Endothelial cell of umbilical vein (primary cell): ENCODE results near the gene C14orf132. TPM values are rescaled to one million over a fixed set of nuclear protein-coding genes. Genes with fewer than 3 reads are reported as not detected.

Experiments
- BruUV-seq: library from RNA; stranded (reverse); fragments of 400-500 nt; replicated peaks from 2 replicates; lab custom pipeline; 2021; lab: Mats Ljungman, UMichigan
- CTCF ChIA-PET: fragments of 300-600, 350-600 bp; sonication (Branson Sonifier 250); formaldehyde crosslinking; loops from one replicate; lab custom pipeline; 2021; ENCODE audit warnings: antibody characterized with exemption, inconsistent platforms; lab: Charles Lee
- POLR2A ChIA-PET: fragments of 300-600, 350-600 bp; sonication (Branson Sonifier 250); formaldehyde crosslinking; loops from one replicate; lab custom pipeline; 2021; ENCODE audit warnings: antibody characterized with exemption, inconsistent platforms; lab: Charles Lee
- DNase-seq: peaks from one replicate; pipeline ENCODE4 v3.0.0-alpha.2; 2011; ENCODE audit warnings: low read depth, low spot score
- FAIRE-seq: peaks from 2 replicates; lab custom pipeline; 2011; peaks lifted over from hg19 to GRCh38; lab: Jason Lieb, UNC
- H2AFZ ChIP-seq: 2 replicates; pipeline ENCODE4 v1.6.0; 2012; ENCODE audit warnings: low read depth, low read length, control low read depth, inconsistent platforms
- H3K27ac ChIP-seq: 2 replicates; pipeline ENCODE4 v1.5.1; 2011; ENCODE audit warnings: low read depth, mild to moderate bottlenecking, control low read depth, low read length, moderate library complexity; ENCODE audit not compliant: insufficient read depth
- H3K27me3 ChIP-seq, 2 experiments: 2 replicates each; pipeline versions ENCODE4 v1.6.0 to v1.6.1; 2011; ENCODE audit warnings: low read length in 2 of 2, mixed read lengths in 1 of 2; ENCODE audit not compliant: control insufficient read depth in 2 of 2, insufficient read depth in 2 of 2
- H3K36me3 ChIP-seq, 2 experiments: 2 replicates in 1 of 2; 3 replicates in 1 of 2; pipeline ENCODE4 v1.5.1; 2011; ENCODE audit warnings: low read length in 2 of 2, mild to moderate bottlenecking in 1 of 2, moderate library complexity in 1 of 2; ENCODE audit not compliant: control insufficient read depth in 2 of 2, insufficient read depth in 2 of 2; ENCODE audit errors: extremely low read depth in 1 of 2
- H3K4me1 ChIP-seq: 3 replicates; pipeline ENCODE4 v1.5.1; 2011; ENCODE audit warnings: mild to moderate bottlenecking, low read length; ENCODE audit not compliant: control insufficient read depth, insufficient read depth; ENCODE audit errors: extremely low read depth
- H3K4me2 ChIP-seq: 2 replicates; pipeline ENCODE4 v1.6.1; 2011; ENCODE audit warnings: low read length, control low read depth, mixed read lengths; ENCODE audit not compliant: insufficient read depth
- H3K4me3 ChIP-seq, 3 experiments: fragments of 200-600 bp in 1 of 3; sonication (generic), shearing (Covaris generic) in 1 of 3; replicated peaks in 1 of 3; 2 replicates each; pipeline ENCODE4 v1.5.1; 2011 to 2016; ENCODE audit warnings: control low read depth in 3 of 3, low read length in 3 of 3, mild to moderate bottlenecking in 2 of 3, inconsistent platforms in 1 of 3, low read depth in 1 of 3, moderate library complexity in 1 of 3; ENCODE audit not compliant: insufficient read depth in 1 of 3
- H3K79me2 ChIP-seq: 2 replicates; pipeline ENCODE4 v1.6.0; 2012; ENCODE audit warnings: low read length, inconsistent platforms; ENCODE audit not compliant: control insufficient read depth, insufficient read depth
- H3K9ac ChIP-seq: replicated peaks from 2 replicates; pipeline ENCODE3; 2011; ENCODE audit warnings: low read length, control low read depth; ENCODE audit not compliant: insufficient read depth; ENCODE audit errors: extremely low read depth
- H3K9me1 ChIP-seq: replicated peaks from 3 replicates; pipeline ENCODE4 v1.6.0; 2011; ENCODE audit warnings: mild to moderate bottlenecking, low read length; ENCODE audit not compliant: control insufficient read depth, insufficient read depth; ENCODE audit errors: extremely low read depth
- H3K9me3 ChIP-seq: replicated peaks from 2 replicates; pipeline ENCODE4 v1.5.1; 2012; ENCODE audit warnings: low read length, inconsistent platforms; ENCODE audit not compliant: control insufficient read depth, insufficient read depth
- H4K20me1 ChIP-seq: replicated peaks from 2 replicates; pipeline ENCODE3; 2011; ENCODE audit warnings: mild to moderate bottlenecking, low read length; ENCODE audit not compliant: control insufficient read depth, insufficient read depth; ENCODE audit errors: extremely low read depth
- CTCF ChIP-seq, 2 donors: IDR thresholded peaks; 1 replicate in 1 of 2; 2 replicates in 1 of 2; pipeline ENCODE4 v1.5.1; 2011; ENCODE audit warnings: low read length in 2 of 2, mild to moderate bottlenecking in 2 of 2, moderate library complexity in 2 of 2, control low read depth in 1 of 2, inconsistent platforms in 1 of 2, low read depth in 1 of 2; ENCODE audit not compliant: insufficient read depth in 1 of 2; ENCODE audit errors: extremely low read depth in 1 of 2
- EZH2 ChIP-seq: IDR thresholded peaks from 2 replicates; pipeline ENCODE4 v1.6.1; 2012; ENCODE audit warnings: borderline replicate concordance, low read depth, mild to moderate bottlenecking, moderate library complexity, low read length, inconsistent platforms; ENCODE audit not compliant: severe bottlenecking
- FOS ChIP-seq: IDR thresholded peaks from 2 replicates; pipeline ENCODE4 v1.6.1; 2011; ENCODE audit warnings: mild to moderate bottlenecking, low read length, moderate library complexity, borderline replicate concordance; ENCODE audit not compliant: insufficient read depth
- GATA2 ChIP-seq: IDR thresholded peaks from 2 replicates; pipeline ENCODE4 v1.7.0; 2011; ENCODE audit warnings: low read depth, mild to moderate bottlenecking, moderate library complexity, mixed read lengths, low read length; ENCODE audit not compliant: insufficient read length, insufficient read depth
- JUN ChIP-seq: IDR thresholded peaks from 2 replicates; pipeline ENCODE4 v1.6.1; 2011; ENCODE audit warnings: borderline replicate concordance, low read depth; ENCODE audit not compliant: insufficient read length, insufficient read depth
- MAX ChIP-seq: IDR thresholded peaks from 2 replicates; pipeline ENCODE4 v1.6.1; 2011; ENCODE audit not compliant: insufficient read depth, insufficient read length
- MYC ChIP-seq: IDR thresholded peaks from one replicate; pipeline ENCODE4 v1.6.1; 2011; ENCODE audit warnings: mild to moderate bottlenecking, low read depth, low read length
- POLR2A ChIP-seq: IDR thresholded peaks from 2 replicates; pipeline ENCODE4 v1.6.1; 2012; ENCODE audit warnings: low read depth, mild to moderate bottlenecking, control low read depth, low read length
- POLR2AphosphoS5 ChIP-seq: IDR thresholded peaks from 2 replicates; pipeline ENCODE4 v1.6.1; 2012; ENCODE audit warnings: low read depth, mild to moderate bottlenecking, control low read depth, low read length, moderate library complexity; ENCODE audit not compliant: insufficient read depth
- dilution Hi-C: fragments of 300-500 bp; cut with MboI; formaldehyde crosslinking; loops from one replicate; pipeline ENCODE4 v1.15.0; 2019; ENCODE audit warnings: low sequenced_read_pairs; ENCODE audit not compliant: extremely low pct_ligation_motif_present
- intact Hi-C: fragments of 100-400 bp; cut with micrococcal nuclease; formaldehyde crosslinking; loops from one replicate; pipeline ENCODE4 v1.10.0; 2022
- polyA plus RNA-seq, 4 experiments: library from polyadenylated mRNA; depleted of rRNA in 3 of 4; stranded (reverse) in 3 of 4; unstranded in 1 of 4; fragments of >200 nt; gene quantifications; 2 replicates each; pipeline versions ENCODE4 v1.2.1 to v1.2.3, GENCODE V29; 2011 to 2012; ENCODE audit warnings: missing spikeins in 1 of 4
- total RNA-seq: library from RNA; stranded (reverse); gene quantifications from 2 replicates; pipeline ENCODE4 v1.2.3, GENCODE V29; 2021

Gene C14orf132
- total and polyA plus RNA-seq, 2 donors (not counting 3 experiments of a cell fraction or from before 2014, with no cell fraction given), result 3.2 to 7.6 TPM

- H3K79me2 ChIP-seq, result no peaks in the 10 kb centered on the region
Measured at GRCh38 chr14:96011131-96011530, 28.0 kb upstream of the C14orf132 start.

More at GRCh38 chr14:96011131-96011530, 28.0 kb upstream of the C14orf132 start:
- H3K4me3 ChIP-seq, result no peak overlapping the region
- no peaks in the 10 kb centered on the region for H3K27me3 ChIP-seq
- no peak overlapping the region for H3K27ac ChIP-seq
- POLR2A ChIA-PET, result no interaction called here
- CTCF ChIA-PET, result no interaction called here
- FAIRE-seq, result no peak
- no TSS peak for BruUV-seq
- no peak overlapping the region for H2AFZ ChIP-seq
- H4K20me1 ChIP-seq, result no peaks in the 10 kb centered on the region
- no peaks in the 10 kb centered on the region for H3K36me3 ChIP-seq
- H3K9ac ChIP-seq, result no peak overlapping the region
- intact Hi-C loops, result no loop called here
- DNase-seq, result no peak
- no peaks in the 10 kb centered on the region for H3K9me1 ChIP-seq
- H3K4me2 ChIP-seq, result no peak overlapping the region
- dilution Hi-C loops, result no loop called here
- H3K4me1 ChIP-seq, result no peaks in the 10 kb centered on the region
- no peaks in the 10 kb centered on the region for H3K9me3 ChIP-seq
- TF ChIP-seq MAX, result no peak
- TF ChIP-seq MYC, result no peak
- no peak for TF ChIP-seq POLR2AphosphoS5
- no peak for TF ChIP-seq POLR2A
- TF ChIP-seq CTCF (IDR thresholded peaks at IDR 0.05; ENCODE audit: extremely low read depth in 1 of 2, insufficient read depth in 1 of 2, low read depth in 1 of 2, low read length in 2 of 2), result no peak
- TF ChIP-seq EZH2, result no peak
- TF ChIP-seq GATA2, result no peak
- no peak for TF ChIP-seq JUN
- no peak for TF ChIP-seq FOS
